HG02973 (cell line): ENCODE data around the gene RCSD1.
A peak's percentile ranks its signal among the peaks of the same experiment; 100 is the strongest.
"Not testable (repeated sequence)": the region's sequence is repeated elsewhere in the genome, so short reads cannot be mapped to it uniquely, and the experiment has no call there.

Source experiments
- ATAC-seq: cut with Tn5 transposase; IDR thresholded peaks from one replicate; pipeline ENCODE4 v1.9.1; 2021; ENCODE audit warnings: moderate library complexity; ENCODE audit not compliant: unreplicated experiment

The RCSD1 gene

DNA sequence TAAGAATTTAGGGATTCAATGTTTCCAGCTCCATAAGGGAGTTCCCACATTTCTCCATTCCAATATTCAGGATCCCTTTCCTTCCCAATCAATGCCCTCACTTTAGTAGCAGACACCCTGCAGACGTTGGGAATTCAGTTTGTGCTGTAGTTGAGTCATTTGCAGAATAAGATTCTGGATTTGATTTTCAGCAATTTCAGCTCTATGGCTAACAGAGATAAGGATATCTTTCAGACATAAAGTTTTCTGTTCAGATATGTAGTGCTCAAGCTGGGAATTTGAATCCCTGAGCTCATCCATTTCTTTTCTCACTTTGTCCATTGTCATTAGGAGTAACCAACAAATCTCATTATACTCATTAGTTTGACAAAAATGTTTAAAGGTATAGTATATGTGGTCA is 104.8 kb downstream of the RCSD1 start:
- ATAC-seq: no peak

- ATAC-seq: no peak
These were observed 107.1 kb downstream of the RCSD1 start for GRCh38 chr1:167737169-167737568.

- no peak for ATAC-seq
These were observed 108.1 kb downstream of the RCSD1 start for GRCh38 chr1:167738158-167738557.

- no peak for ATAC-seq
These were observed 109.7 kb downstream of the RCSD1 start for GRCh38 chr1:167739752-167740151.

DNA sequence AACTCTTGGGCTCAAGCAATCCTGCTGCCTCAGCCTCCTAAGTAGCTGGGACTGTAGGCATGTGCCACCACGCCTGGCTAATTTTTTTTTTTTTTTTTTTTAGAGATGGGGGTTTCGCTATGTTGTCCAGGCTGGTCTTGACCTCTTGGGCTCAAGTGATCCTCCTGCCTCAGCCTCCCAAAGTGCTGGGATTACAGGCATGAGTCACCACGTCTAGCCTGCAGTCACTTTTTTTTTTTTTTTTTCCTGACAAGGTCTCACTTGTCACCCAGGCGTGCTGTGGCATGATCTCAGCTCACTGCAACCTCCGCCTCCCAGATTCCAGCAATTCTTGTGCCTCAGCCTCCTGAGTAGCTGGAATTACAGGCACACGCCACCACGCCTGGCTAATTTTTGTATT is 111.1 kb downstream of the RCSD1 start:
- ATAC-seq: not testable (repeated sequence)

GRCh38 chr1:167742392-167743057 is 112.5 kb downstream of the RCSD1 start:
- not testable (repeated sequence) for ATAC-seq

DNA sequence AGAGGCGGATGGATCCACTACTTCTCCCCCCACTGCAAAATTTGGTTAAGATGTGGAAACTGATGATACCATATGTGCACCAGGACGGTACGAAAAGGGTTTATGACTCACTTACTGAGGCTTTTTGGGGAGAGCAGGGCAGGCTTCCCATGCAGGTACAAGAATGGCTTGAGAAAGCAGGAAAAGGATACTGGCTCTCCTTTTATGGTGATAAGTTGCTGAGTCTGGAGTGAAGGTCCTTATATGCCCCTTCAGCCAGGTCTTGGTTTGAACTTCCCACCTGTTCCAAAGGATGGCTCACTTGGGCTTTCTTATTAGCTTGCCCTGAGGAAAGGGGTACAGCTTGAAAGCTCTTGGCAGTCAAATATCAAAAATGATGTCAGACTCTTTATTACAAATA is 114.9 kb downstream of the RCSD1 start:
- ATAC-seq: no peak

GRCh38 chr1:167746013-167746672 is 116.1 kb downstream of the RCSD1 start:
- ATAC-seq: no peak

- ATAC-seq: no peak
These were observed 117.1 kb downstream of the RCSD1 start for GRCh38 chr1:167746988-167747655.

DNA sequence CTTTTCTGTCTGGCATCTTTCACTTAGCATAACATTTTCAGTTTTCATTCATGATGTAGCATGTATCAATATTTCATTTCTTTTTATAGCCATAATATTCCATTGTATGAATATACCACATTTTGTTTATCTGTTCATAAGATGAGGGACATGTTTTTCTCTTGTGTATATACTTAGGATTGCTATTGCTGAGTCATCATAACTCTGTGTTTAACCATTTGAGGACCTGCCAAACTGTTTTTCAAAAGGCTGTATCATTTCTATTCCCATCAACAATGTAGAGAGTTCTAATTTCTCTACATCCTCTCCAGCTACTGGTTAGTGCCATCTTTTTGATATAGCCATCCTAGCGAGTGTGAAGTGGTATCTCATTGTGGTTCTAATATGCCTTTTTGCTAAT is 118.0 kb downstream of the RCSD1 start:
- no peak for ATAC-seq

DNA sequence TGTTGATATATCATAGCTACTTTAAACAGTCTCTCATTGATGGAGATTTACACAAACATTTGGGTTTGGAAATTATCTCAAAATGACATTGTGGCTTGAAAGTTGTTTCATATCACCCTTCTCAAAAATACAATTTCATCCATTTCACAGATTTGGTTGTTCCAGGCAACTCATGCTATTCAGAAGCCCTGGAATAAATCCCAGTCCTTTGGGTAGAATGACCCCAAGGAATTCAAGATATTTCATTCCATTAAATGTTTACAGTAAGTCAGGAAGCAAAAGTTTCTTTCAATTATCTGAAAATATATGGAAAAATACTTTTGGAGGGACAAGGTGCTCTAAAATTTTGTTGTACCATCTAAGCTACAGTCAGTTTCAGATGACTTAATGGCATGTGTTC is 118.9 kb downstream of the RCSD1 start:
- no peak for ATAC-seq

GRCh38 chr1:167749741-167750140 is 119.7 kb downstream of the RCSD1 start:
- no peak for ATAC-seq

- no peak for ATAC-seq
These were observed 120.6 kb downstream of the RCSD1 start for GRCh38 chr1:167750641-167751040.

GRCh38 chr1:167751676-167752075 is 121.6 kb downstream of the RCSD1 start:
- ATAC-seq: no peak

- ATAC-seq: peak; percentile 29
These were observed 122.4 kb downstream of the RCSD1 start for GRCh38 chr1:167752219-167752985.

- ATAC-seq: no peak
These were observed 125.6 kb downstream of the RCSD1 start for GRCh38 chr1:167755654-167756053.
